Kidney glomerular epithelial cell (primary cell): ENCODE data around the gene CCDC61.

Experiments used
- DNase-seq: peaks from one replicate; lab custom pipeline; 2025; lab: John Stamatoyannopoulos, UW

The CCDC61 gene

GRCh38 chr19:45994998-45995714 is at the start of gene CCDC61:
CCDC61 (plus strand) TSS chr19:45995467; CDS start chr19:46003019, 7,552 bp downstream.
- peak; percentile 100 for DNase-seq

- no peak for DNase-seq
Measured at GRCh38 chr19:45947926-45948325, 47.3 kb upstream of the CCDC61 start.

- no peak for DNase-seq
Measured at GRCh38 chr19:45952341-45952685, 43.0 kb upstream of the CCDC61 start.

- no peak for DNase-seq
Measured at GRCh38 chr19:45952686-45953505, 42.4 kb upstream of the CCDC61 start.

- DNase-seq: no peak
Measured at GRCh38 chr19:45953676-45954075, 41.6 kb upstream of the CCDC61 start.

- no peak for DNase-seq
Measured at GRCh38 chr19:45954156-45954555, 41.1 kb upstream of the CCDC61 start.

GRCh38 chr19:45955905-45956608 is 39.2 kb upstream of the CCDC61 start:
- DNase-seq: no peak

- DNase-seq: no peak
Measured at GRCh38 chr19:45958320-45958719, 36.9 kb upstream of the CCDC61 start.

- no peak for DNase-seq
Measured at GRCh38 chr19:45958769-45959516, 36.3 kb upstream of the CCDC61 start.

- no peak for DNase-seq
Measured at GRCh38 chr19:45959517-45960025, 35.7 kb upstream of the CCDC61 start.

- no peak for DNase-seq
Measured at GRCh38 chr19:45960595-45961235, 34.6 kb upstream of the CCDC61 start.

GRCh38 chr19:45962021-45962420 is 33.2 kb upstream of the CCDC61 start:
- DNase-seq: no peak

- no peak for DNase-seq
Measured at GRCh38 chr19:45967246-45967645, 28.0 kb upstream of the CCDC61 start.

- DNase-seq: no peak
Measured at GRCh38 chr19:45968626-45969025, 26.6 kb upstream of the CCDC61 start.

GRCh38 chr19:45969676-45970075 is 25.6 kb upstream of the CCDC61 start:
- no peak for DNase-seq

GRCh38 chr19:45971260-45971902 is 23.9 kb upstream of the CCDC61 start:
- no peak for DNase-seq

- no peak for DNase-seq
Measured at GRCh38 chr19:45972081-45972946, 23.0 kb upstream of the CCDC61 start.

GRCh38 chr19:45972947-45973540 is 22.2 kb upstream of the CCDC61 start:
- no peak for DNase-seq

- no peak for DNase-seq
Measured at GRCh38 chr19:45973553-45974338, 21.5 kb upstream of the CCDC61 start, which contains the start of gene NOVA2. NOVA2 (minus strand) TSS chr19:45973865; CDS start chr19:45973351, 514 bp downstream.
